Large intestine (tissue), 3 donors: ENCODE measurements around the gene SDK1. TPM values are rescaled to one million over a fixed set of nuclear protein-coding genes. Genes with fewer than 3 reads are reported as not detected.
"Not testable (repeated sequence)": the region's sequence is repeated elsewhere in the genome, so short reads cannot be mapped to it uniquely, and the experiment has no call there.

ENCODE experiments used
- DNase-seq, 2 donors: peaks; one replicate each; pipeline versions ENCODE4 v3.0.0 to v3.0.0-alpha.2; 2013
- H3K27ac ChIP-seq: one replicate; pipeline ENCODE4 v1.5.1; 2013; ENCODE audit warnings: low read length
- H3K27me3 ChIP-seq: 2 replicates; pipeline ENCODE4 v1.6.1; 2013; ENCODE audit warnings: low read length; ENCODE audit not compliant: control insufficient read depth, insufficient read depth
- H3K36me3 ChIP-seq: 2 replicates; pipeline ENCODE4 v1.6.1; 2013; ENCODE audit warnings: low read length; ENCODE audit not compliant: control insufficient read depth, insufficient read depth
- H3K4me1 ChIP-seq: one replicate; pipeline ENCODE4 v1.6.1; 2013; ENCODE audit warnings: low read length; ENCODE audit not compliant: control insufficient read depth, insufficient read depth
- H3K4me3 ChIP-seq: one replicate; pipeline ENCODE4 v1.5.1; 2013; ENCODE audit warnings: low read length
- H3K9me3 ChIP-seq: one replicate; pipeline ENCODE4 v1.6.1; 2013; ENCODE audit warnings: mild to moderate bottlenecking, low read depth, low read length, moderate library complexity; ENCODE audit not compliant: control insufficient read depth
- WGBS: methylation state at CpG from one replicate; pipeline ENCODE4 v1.1.5; 2013; ENCODE audit warnings: low lambda C conversion rate; ENCODE audit not compliant: insufficient coverage; 5-methylcytosine and 5-hydroxymethylcytosine counted together
- polyA plus RNA-seq: library from polyadenylated mRNA; unstranded; fragments of 120-200 nt; gene quantifications from one replicate; pipeline ENCODE4 v1.2.1, GENCODE V29; 2013

SDK1 gene
- polyA plus RNA-seq, 1 donor, result 6.4 TPM

DNA sequence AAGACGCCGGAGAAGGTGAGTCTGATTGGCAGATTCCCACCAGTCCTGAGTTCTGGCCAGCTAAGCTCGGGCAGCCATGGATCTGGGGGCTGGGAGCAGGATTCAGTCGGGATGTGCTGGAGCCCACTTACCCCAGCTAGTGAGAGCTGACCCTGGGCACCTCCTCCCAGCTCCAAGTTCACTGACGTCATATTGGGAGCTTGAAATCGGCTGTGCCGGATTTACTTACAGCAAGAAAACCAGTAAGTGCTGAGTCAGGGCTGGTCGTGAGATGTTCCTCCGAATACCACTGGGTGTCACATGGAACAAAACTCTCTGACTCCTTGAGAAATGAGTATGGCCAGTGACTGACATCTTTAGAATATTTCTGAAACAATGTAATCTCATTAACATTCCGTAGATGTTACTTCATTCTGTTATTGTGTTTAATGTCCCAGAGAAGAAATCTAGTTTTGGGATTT is 621.2 kb downstream of the SDK1 start:
- no peak overlapping the region for H3K27ac ChIP-seq
- peak; percentile 26 to 57 for DNase-seq
- no CpG with 5 or more reads among the region's 10 CpGs for WGBS

GRCh38 chr7:3923307-3923918 is 622.4 kb downstream of the SDK1 start:
- Histone ChIP-seq H3K36me3 (no peaks in the 10 kb centered on the region), H3K9me3 (no peaks in the 10 kb centered on the region), H3K27me3 (no peaks in the 10 kb centered on the region), H3K4me1 (no peaks in the 10 kb centered on the region), H3K27ac (no peak overlapping the region), H3K4me3 (no peak overlapping the region)
- no peak for DNase-seq
- WGBS, result 100% methylated on average over 1 of the region's 10 CpGs

More for the DNA sequence above, 621.2 kb downstream of the SDK1 start:
- H3K4me3 ChIP-seq, result no peak overlapping the region
- H3K36me3 ChIP-seq, result no peaks in the 10 kb centered on the region
- H3K9me3 ChIP-seq, result no peaks in the 10 kb centered on the region
- H3K4me1 ChIP-seq, result no peaks in the 10 kb centered on the region
- H3K27me3 ChIP-seq, result no peaks in the 10 kb centered on the region

- H3K36me3 ChIP-seq, result no peaks in the 10 kb centered on the region
- WGBS, result no CpG with 5 or more reads among the region's 14 CpGs
- no peaks in the 10 kb centered on the region for H3K9me3 ChIP-seq
- no peaks in the 10 kb centered on the region for H3K4me1 ChIP-seq
- DNase-seq, result no peak
- H3K27ac ChIP-seq, result no peak overlapping the region
- H3K27me3 ChIP-seq, result no peaks in the 10 kb centered on the region
- H3K4me3 ChIP-seq, result no peak overlapping the region
Measured at GRCh38 chr7:3924277-3924676, 623.2 kb downstream of the SDK1 start.

DNA sequence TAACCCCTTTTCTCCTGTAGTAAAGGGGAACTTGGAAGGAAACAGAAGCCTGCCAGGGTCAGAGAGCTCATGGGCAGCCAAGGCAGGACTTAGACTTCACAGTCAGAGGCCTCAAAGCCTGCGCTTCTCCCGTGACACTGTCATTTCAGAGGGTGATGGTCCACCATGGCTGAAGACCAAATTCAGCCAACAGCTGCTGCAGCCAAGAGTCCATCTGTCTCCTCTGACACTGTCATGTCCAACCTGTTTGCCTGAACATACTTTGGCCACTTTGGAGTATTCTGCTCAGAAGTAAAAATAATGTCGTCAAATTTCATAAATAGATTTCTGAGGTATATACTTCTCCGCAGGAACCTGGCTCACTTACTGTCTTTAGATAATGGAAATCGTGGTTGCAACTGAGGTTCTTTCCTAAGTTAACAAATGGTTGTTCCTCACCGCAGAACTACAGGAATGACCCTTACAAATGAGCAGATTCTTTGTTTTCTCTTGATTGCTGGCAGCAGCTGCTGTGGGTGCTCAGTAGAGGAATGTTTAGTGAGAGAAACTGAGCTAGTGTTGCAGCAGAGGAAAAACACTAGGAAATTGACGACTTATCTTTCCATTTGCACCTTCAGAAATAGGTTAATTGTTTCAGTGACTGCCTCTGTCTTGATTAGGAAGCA is 626.5 kb downstream of the SDK1 start:
- DNase-seq, result no peak
- Histone ChIP-seq H3K27me3 (no peaks in the 10 kb centered on the region), H3K27ac (no peak overlapping the region), H3K36me3 (no peaks in the 10 kb centered on the region), H3K4me3 (no peak overlapping the region), H3K9me3 (no peaks in the 10 kb centered on the region), H3K4me1 (no peaks in the 10 kb centered on the region)
- no CpG with 5 or more reads among the region's 7 CpGs for WGBS

- no peak overlapping the region for H3K4me3 ChIP-seq
- H3K4me1 ChIP-seq, result no peaks in the 10 kb centered on the region
- H3K27me3 ChIP-seq, result no peaks in the 10 kb centered on the region
- WGBS, result 70% methylated on average over 3 of the region's 14 CpGs
- H3K27ac ChIP-seq, result no peak overlapping the region
- DNase-seq, result peak in 1 of 2 donors; percentile 8
- H3K9me3 ChIP-seq, result no peaks in the 10 kb centered on the region
- H3K36me3 ChIP-seq, result no peaks in the 10 kb centered on the region
Measured at GRCh38 chr7:3928727-3929515, 627.9 kb downstream of the SDK1 start.

DNA sequence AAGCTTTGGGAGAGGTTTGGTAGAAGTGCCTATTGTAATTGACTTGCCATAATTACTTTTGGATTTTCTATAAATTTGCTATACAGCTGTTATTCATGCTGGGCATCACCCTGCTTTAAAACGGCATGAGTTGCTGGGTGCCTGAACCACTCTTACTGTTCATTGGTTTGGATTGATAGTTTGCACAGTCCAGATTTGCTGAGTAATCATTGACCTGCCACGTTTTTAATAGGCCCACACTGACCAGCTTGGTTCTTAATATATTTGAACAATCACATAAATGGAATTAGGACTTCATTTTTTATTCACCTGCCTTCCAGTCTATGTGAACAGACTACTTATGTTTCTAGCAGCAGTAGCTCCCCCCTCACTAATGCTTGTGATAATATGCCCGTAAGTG is 630.8 kb downstream of the SDK1 start:
- Histone ChIP-seq H3K4me1 (no peaks in the 10 kb centered on the region), H3K9me3 (no peaks in the 10 kb centered on the region)

DNA sequence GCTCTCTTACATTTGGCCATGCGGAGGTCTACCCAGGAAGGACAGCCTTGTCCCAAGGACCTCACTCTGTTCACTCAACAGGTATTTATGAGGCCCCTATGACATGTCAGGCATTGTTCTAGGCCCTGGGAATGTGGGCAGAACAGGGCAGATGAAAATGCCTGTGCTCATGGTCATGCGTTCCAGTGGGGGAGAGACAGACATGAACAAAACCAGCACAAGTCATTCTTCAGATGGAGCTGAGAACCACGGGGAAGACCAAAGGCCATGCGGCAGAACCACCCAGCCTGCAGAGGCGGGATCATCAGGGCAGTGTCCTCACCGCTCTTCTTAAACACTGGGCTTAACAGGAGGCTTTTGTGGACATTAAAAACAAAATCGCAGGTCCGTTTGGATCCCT is 636.1 kb downstream of the SDK1 start:
- no peaks in the 10 kb centered on the region for H3K27me3 ChIP-seq
- H3K4me1 ChIP-seq, result no peaks in the 10 kb centered on the region
- H3K4me3 ChIP-seq, result no peak overlapping the region
- H3K27ac ChIP-seq, result no peak overlapping the region
- H3K36me3 ChIP-seq, result no peaks in the 10 kb centered on the region
- DNase-seq, result no peak
- no peaks in the 10 kb centered on the region for H3K9me3 ChIP-seq
- WGBS, result no CpG with 5 or more reads among the region's 8 CpGs

More for the DNA sequence above, 630.8 kb downstream of the SDK1 start:
- WGBS, result no CpG with 5 or more reads among the region's 3 CpGs
- Histone ChIP-seq H3K27ac (no peak overlapping the region), H3K4me3 (no peak overlapping the region), H3K36me3 (no peaks in the 10 kb centered on the region), H3K27me3 (no peaks in the 10 kb centered on the region)
- no peak for DNase-seq

GRCh38 chr7:3937605-3938004 is 636.6 kb downstream of the SDK1 start:
- WGBS, result no CpG with 5 or more reads among the region's 14 CpGs
- H3K9me3 ChIP-seq, result no peaks in the 10 kb centered on the region
- H3K27ac ChIP-seq, result no peak overlapping the region
- H3K4me1 ChIP-seq, result no peaks in the 10 kb centered on the region
- no peaks in the 10 kb centered on the region for H3K36me3 ChIP-seq
- H3K4me3 ChIP-seq, result no peak overlapping the region
- DNase-seq, result no peak
- no peaks in the 10 kb centered on the region for H3K27me3 ChIP-seq

GRCh38 chr7:3941706-3942105 is 640.7 kb downstream of the SDK1 start:
- H3K4me1 ChIP-seq, H3K27ac ChIP-seq, DNase-seq, H3K9me3 ChIP-seq, H3K36me3 ChIP-seq, H3K4me3 ChIP-seq, H3K27me3 ChIP-seq: not testable (repeated sequence)
- 70% methylated on average over 2 of the region's 12 CpGs for WGBS

- WGBS, result 86% methylated on average over 1 of the region's 4 CpGs
- Histone ChIP-seq H3K4me1 (no peaks in the 10 kb centered on the region), H3K4me3 (no peak overlapping the region), H3K36me3 (no peaks in the 10 kb centered on the region), H3K27me3 (no peaks in the 10 kb centered on the region), H3K9me3 (peaks cover 5% of the 10 kb centered on the region), H3K27ac (no peak overlapping the region)
- no peak for DNase-seq
Measured at GRCh38 chr7:3942276-3942675, 641.2 kb downstream of the SDK1 start.
